ENCODE measurements around the gene TERT.

DNA sequence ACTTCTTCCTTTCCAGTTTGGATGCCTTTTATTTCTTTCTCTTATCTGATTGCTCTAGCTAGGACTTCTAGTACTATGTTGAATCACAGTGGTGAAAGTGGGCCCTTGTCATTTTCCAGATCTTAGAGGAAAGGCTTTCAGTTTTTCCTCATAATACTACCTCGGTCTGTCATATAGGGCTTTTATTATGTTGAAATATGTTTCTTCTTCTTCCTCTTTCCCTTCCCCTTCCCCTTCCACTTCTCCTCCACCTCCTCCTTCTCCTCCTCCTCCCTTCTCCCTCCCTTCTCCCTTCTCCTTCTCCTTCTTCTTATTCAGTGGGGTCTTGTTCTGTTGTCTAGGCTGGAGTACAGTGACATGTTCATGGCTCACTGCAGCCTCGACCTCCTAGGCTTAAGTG, 9.2 kb upstream of the TERT start:
- no peak for TF ChIP-seq EZH2 (IDR thresholded peaks at IDR 0.05; ENCODE audit: low read length, unreplicated experiment)
- TF ChIP-seq, protein P1, sequence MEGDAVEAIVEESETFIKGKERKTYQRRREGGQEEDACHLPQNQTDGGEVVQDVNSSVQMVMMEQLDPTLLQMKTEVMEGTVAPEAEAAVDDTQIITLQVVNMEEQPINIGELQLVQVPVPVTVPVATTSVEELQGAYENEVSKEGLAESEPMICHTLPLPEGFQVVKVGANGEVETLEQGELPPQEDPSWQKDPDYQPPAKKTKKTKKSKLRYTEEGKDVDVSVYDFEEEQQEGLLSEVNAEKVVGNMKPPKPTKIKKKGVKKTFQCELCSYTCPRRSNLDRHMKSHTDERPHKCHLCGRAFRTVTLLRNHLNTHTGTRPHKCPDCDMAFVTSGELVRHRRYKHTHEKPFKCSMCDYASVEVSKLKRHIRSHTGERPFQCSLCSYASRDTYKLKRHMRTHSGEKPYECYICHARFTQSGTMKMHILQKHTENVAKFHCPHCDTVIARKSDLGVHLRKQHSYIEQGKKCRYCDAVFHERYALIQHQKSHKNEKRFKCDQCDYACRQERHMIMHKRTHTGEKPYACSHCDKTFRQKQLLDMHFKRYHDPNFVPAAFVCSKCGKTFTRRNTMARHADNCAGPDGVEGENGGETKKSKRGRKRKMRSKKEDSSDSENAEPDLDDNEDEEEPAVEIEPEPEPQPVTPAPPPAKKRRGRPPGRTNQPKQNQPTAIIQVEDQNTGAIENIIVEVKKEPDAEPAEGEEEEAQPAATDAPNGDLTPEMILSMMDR (conservative IDR thresholded peaks at IDR 0.05; ENCODE audit: low read depth, low read length) = no peak

All from PC-3 (cell line).